WTC11 (cell line): Measurements from ENCODE around the gene DDX5.

Source experiments
- FOXP4 ChIP-seq: sonication (generic); formaldehyde crosslinking; IDR thresholded peaks from 2 replicates; pipeline ENCODE4 v1.8.0; 2022; ENCODE audit warnings: mild to moderate bottlenecking, missing genetic modification reagents
- IRF2 ChIP-seq: sonication (generic); formaldehyde crosslinking; IDR thresholded peaks from 2 replicates; pipeline ENCODE4 v1.8.0; 2022; ENCODE audit warnings: low read depth, missing genetic modification reagents, borderline replicate concordance
- USF1 ChIP-seq: sonication (generic); formaldehyde crosslinking; IDR thresholded peaks from 2 replicates; pipeline ENCODE4 v1.8.0; 2022; ENCODE audit warnings: mild to moderate bottlenecking, missing genetic modification reagents

- TF ChIP-seq FOXP4 (CRISPR knock-in tag) (peak; percentile 71), USF1 (no peak), IRF2 (CRISPR knock-in tag) (no peak)
Observed at GRCh38 chr17:64496786-64497564, 9.1 kb downstream of the DDX5 start, which contains the start of gene POLG2.
